ENCODE measurements around the gene GPR39. TPM values are rescaled to one million over a fixed set of nuclear protein-coding genes. Genes with fewer than 3 reads are reported as not detected.

GPR39 gene
- total RNA-seq, 1 donor from 2014 or later = 1.0 TPM

GRCh38 chr2:132407784-132408183, 8.8 kb upstream of the GPR39 start:
- no peaks in the 10 kb centered on the region for H3K27me3 Mint-ChIP-seq (ENCODE audit: unreplicated experiment)
- TF ChIP-seq, protein P1, sequence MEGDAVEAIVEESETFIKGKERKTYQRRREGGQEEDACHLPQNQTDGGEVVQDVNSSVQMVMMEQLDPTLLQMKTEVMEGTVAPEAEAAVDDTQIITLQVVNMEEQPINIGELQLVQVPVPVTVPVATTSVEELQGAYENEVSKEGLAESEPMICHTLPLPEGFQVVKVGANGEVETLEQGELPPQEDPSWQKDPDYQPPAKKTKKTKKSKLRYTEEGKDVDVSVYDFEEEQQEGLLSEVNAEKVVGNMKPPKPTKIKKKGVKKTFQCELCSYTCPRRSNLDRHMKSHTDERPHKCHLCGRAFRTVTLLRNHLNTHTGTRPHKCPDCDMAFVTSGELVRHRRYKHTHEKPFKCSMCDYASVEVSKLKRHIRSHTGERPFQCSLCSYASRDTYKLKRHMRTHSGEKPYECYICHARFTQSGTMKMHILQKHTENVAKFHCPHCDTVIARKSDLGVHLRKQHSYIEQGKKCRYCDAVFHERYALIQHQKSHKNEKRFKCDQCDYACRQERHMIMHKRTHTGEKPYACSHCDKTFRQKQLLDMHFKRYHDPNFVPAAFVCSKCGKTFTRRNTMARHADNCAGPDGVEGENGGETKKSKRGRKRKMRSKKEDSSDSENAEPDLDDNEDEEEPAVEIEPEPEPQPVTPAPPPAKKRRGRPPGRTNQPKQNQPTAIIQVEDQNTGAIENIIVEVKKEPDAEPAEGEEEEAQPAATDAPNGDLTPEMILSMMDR (IDR thresholded peaks at IDR 0.05; ENCODE audit: partially characterized antibody, unreplicated experiment) = no peak
- H3K4me3 Mint-ChIP-seq (ENCODE audit: unreplicated experiment) = no peak overlapping the region
- no peaks in the 10 kb centered on the region for H3K36me3 Mint-ChIP-seq (ENCODE audit: unreplicated experiment)
- DNase-seq = no peak
- H3K9me3 Mint-ChIP-seq (ENCODE audit: unreplicated experiment) = no peaks in the 10 kb centered on the region
- peaks cover 17% of the 10 kb centered on the region for H3K4me1 Mint-ChIP-seq (ENCODE audit: low read depth, unreplicated experiment)
- no peak overlapping the region for H3K27ac Mint-ChIP-seq (ENCODE audit: unreplicated experiment)

DNA sequence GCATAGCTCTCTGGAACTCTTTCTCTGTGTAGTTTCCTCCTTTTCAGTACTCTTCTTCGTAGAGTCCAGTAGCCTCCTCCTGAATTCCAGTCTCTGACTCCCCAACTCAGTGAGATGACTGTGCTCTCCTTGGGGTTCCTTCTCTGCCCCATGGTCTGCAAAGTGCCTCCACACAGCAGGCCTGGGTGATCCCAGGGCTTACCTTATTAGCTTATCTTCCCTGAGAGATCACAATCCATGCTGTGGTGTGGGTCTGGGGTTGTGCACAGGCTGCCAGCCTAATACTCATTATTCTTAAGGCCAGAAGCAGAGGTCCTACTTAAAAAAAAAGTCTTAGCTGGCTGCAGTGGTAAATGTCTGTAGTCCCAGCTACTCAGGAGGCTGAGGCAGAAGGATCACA, 4.6 kb upstream of the GPR39 start:
- TF ChIP-seq, protein P1 (IDR thresholded peaks at IDR 0.05; ENCODE audit: partially characterized antibody, unreplicated experiment) = no peak
- no peaks in the 10 kb centered on the region for H3K36me3 Mint-ChIP-seq (ENCODE audit: unreplicated experiment)
- H3K27ac Mint-ChIP-seq (ENCODE audit: unreplicated experiment) = no peak overlapping the region
- H3K27me3 Mint-ChIP-seq (ENCODE audit: unreplicated experiment) = peaks cover 2% of the 10 kb centered on the region
- peaks cover 14% of the 10 kb centered on the region for H3K4me1 Mint-ChIP-seq (ENCODE audit: low read depth, unreplicated experiment)
- H3K4me3 Mint-ChIP-seq (ENCODE audit: unreplicated experiment) = no peak overlapping the region
- no peak for DNase-seq
- H3K9me3 Mint-ChIP-seq (ENCODE audit: unreplicated experiment) = peaks cover 4% of the 10 kb centered on the region

- peak overlapping the region; percentile 23 for H3K4me3 Mint-ChIP-seq (ENCODE audit: unreplicated experiment)
- no peaks in the 10 kb centered on the region for H3K36me3 Mint-ChIP-seq (ENCODE audit: unreplicated experiment)
- no peak for DNase-seq
- TF ChIP-seq, protein P1 (IDR thresholded peaks at IDR 0.05; ENCODE audit: partially characterized antibody, unreplicated experiment) = no peak
- H3K9me3 Mint-ChIP-seq (ENCODE audit: unreplicated experiment) = peaks cover 5% of the 10 kb centered on the region
- peak overlapping the region; percentile 41 for H3K27ac Mint-ChIP-seq (ENCODE audit: unreplicated experiment)
- peaks cover 4% of the 10 kb centered on the region for H3K27me3 Mint-ChIP-seq (ENCODE audit: unreplicated experiment)
- H3K4me1 Mint-ChIP-seq (ENCODE audit: low read depth, unreplicated experiment) = peaks cover 22% of the 10 kb centered on the region
These were observed 2.5 kb upstream of the GPR39 start for GRCh38 chr2:132414081-132414480.

- Mint-ChIP-seq H3K36me3 (ENCODE audit: unreplicated experiment) (no peaks in the 10 kb centered on the region), H3K27me3 (ENCODE audit: unreplicated experiment) (peaks cover 4% of the 10 kb centered on the region), H3K4me1 (ENCODE audit: low read depth, unreplicated experiment) (peaks cover 30% of the 10 kb centered on the region), H3K4me3 (ENCODE audit: unreplicated experiment) (peak overlapping the region; percentile 78), H3K27ac (ENCODE audit: unreplicated experiment) (peak overlapping the region; percentile 25), H3K9me3 (ENCODE audit: unreplicated experiment) (peaks cover 7% of the 10 kb centered on the region)
- TF ChIP-seq, protein P1 (IDR thresholded peaks at IDR 0.05; ENCODE audit: partially characterized antibody, unreplicated experiment) = no peak
- no peak for DNase-seq
These were observed 1.2 kb upstream of the GPR39 start for GRCh38 chr2:132415256-132415914.

DNA sequence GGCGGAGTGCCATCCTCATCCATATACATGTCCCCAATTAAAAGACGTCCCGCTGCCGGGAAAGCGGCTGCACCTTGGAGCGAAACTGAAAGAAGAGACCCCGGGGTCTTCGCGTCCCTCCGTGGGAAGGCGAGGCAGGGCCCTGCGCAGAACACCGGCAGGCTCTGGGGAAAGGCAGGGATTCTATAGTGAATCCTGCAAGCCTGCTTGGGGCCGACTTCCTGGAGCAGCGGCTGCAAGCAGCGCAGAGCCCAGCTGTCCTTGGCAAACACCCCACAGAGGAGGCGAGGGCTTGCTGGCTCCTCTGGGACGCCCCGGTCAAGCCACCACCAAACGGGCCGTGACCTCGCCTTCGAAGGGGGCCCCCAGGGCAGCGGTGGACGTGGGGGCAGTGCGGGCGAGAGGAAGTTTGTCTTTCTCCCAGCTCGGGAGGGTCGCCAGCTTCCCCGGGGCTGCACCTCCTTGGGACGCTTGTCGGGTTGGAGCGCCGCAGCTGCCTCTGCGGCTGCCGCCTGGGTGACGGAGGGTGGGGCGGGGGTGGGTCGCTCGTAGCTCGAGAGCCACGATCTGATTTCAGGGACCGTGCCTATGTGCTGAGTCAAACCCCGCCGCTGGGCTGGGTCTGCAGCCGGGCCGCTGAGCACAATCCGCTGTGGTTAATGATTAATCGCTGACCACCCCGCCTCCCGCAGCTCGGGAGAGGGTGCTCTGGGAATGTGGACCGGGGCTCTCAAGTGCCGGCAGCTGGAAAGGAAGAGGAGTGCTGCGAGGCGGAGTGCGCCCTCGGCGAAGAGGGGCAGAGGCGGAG, 486 bp upstream of the GPR39 start:
- peak overlapping the region; percentile 25 for H3K27ac Mint-ChIP-seq (ENCODE audit: unreplicated experiment)
- peak; percentile 63 for DNase-seq
- peaks cover 4% of the 10 kb centered on the region for H3K27me3 Mint-ChIP-seq (ENCODE audit: unreplicated experiment)
- peaks cover 30% of the 10 kb centered on the region for H3K4me1 Mint-ChIP-seq (ENCODE audit: low read depth, unreplicated experiment)
- TF ChIP-seq, protein P1 (IDR thresholded peaks at IDR 0.05; ENCODE audit: partially characterized antibody, unreplicated experiment) = no peak
- peaks cover 7% of the 10 kb centered on the region for H3K9me3 Mint-ChIP-seq (ENCODE audit: unreplicated experiment)
- H3K4me3 Mint-ChIP-seq (ENCODE audit: unreplicated experiment) = peak overlapping the region; percentile 78
- no peaks in the 10 kb centered on the region for H3K36me3 Mint-ChIP-seq (ENCODE audit: unreplicated experiment)
